ENCODE results near the gene LEKR1. TPM values are rescaled to one million over a fixed set of nuclear protein-coding genes. Genes with fewer than 3 reads are reported as not detected.
A peak's percentile ranks its signal among the peaks of the same experiment; 100 is the strongest.

The LEKR1 gene
- total and polyA plus RNA-seq, 2 experiments from 2014 or later: 0.77 to 0.91 TPM

DNA sequence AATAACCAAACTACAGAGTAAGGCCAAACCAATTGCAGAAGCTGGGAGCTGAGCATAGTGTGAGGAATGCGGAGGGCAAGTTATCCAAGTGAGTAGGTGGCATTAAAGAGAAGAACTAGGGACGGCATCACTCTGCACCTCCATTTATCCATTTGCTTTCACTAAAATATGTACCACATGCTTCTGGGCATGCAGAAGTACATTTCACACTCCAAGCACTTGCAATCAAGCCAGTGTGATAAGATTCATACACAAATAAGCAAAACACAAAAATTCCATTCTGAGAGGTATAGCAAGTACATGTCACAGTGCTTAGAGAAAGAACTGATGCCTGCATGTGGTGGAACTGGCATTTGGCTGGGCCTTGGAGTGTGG, 252.6 kb downstream of the LEKR1 start:
- Histone ChIP-seq H3K27ac (no peak overlapping the region), H3K4me3 (no peak overlapping the region), H3K4me1 (ENCODE audit: low read depth) (peaks cover 40% of the 10 kb centered on the region), H3K27me3 (no peaks in the 10 kb centered on the region), H3K36me3 (no peaks in the 10 kb centered on the region), H3K9me3 (ENCODE audit: low read depth) (no peaks in the 10 kb centered on the region)
- DNase-seq (ENCODE audit: low read depth in 1 of 2, low spot score in 1 of 2): peak in 1 of 2 donors; percentile 37
- no peak for TF ChIP-seq CTCF (IDR thresholded peaks at IDR 0.05; ENCODE audit: low read depth, low read length)

DNA sequence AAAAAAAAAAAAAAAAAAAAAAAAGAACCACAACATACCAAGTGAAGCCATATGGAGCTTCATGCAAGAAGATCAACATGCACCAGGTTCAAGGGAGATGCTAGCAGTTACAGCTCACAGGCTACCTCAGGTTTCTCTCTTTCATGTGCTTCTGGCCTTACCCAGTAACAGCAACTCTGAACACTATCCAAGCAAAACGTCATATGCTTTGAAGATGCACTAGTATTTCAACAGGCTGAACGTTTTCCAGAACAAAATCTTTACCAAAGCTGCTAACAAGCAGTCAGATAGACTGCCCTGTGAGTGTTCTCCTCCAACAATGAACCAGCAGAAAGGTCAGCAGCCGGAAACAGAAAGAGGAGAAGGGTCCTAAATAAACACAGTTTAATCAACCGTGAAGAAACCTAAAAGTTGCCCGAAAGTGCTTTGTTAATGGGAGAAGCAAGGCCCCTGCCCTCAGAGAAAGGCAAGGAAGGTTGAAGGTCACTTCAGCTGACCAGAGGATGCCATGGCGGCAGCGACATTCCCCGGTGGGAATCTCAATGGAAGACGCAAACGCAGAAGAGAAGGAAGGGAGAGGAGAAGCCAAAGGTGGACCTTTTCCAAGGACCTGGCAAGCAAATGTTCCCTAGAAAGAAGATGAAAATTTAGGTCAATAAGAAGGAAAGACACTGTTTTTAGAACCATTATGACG, 253.7 kb downstream of the LEKR1 start:
- no peak for TF ChIP-seq CTCF (IDR thresholded peaks at IDR 0.05; ENCODE audit: low read depth, low read length)
- Histone ChIP-seq H3K4me3 (no peak overlapping the region), H3K27me3 (no peaks in the 10 kb centered on the region), H3K9me3 (ENCODE audit: low read depth) (no peaks in the 10 kb centered on the region), H3K4me1 (ENCODE audit: low read depth) (peaks cover 49% of the 10 kb centered on the region), H3K36me3 (no peaks in the 10 kb centered on the region), H3K27ac (no peak overlapping the region)
- peak in 1 of 2 donors; percentile 54 for DNase-seq (ENCODE audit: low read depth in 1 of 2, low spot score in 1 of 2)

GRCh38 chr3:157081626-157082210, 255.6 kb downstream of the LEKR1 start:
- Histone ChIP-seq H3K4me3 (no peak overlapping the region), H3K4me1 (ENCODE audit: low read depth) (peaks cover 65% of the 10 kb centered on the region), H3K27ac (no peak overlapping the region), H3K36me3 (no peaks in the 10 kb centered on the region), H3K9me3 (ENCODE audit: low read depth) (no peaks in the 10 kb centered on the region), H3K27me3 (no peaks in the 10 kb centered on the region)
- peak; percentile 92 to 93 for DNase-seq (ENCODE audit: low read depth in 1 of 2, low spot score in 1 of 2)
- peak; percentile 96 for TF ChIP-seq CTCF (IDR thresholded peaks at IDR 0.05; ENCODE audit: low read depth, low read length)

- no peak overlapping the region for H3K27ac ChIP-seq
These were observed 256.3 kb downstream of the LEKR1 start for GRCh38 chr3:157082305-157082982.

DNA sequence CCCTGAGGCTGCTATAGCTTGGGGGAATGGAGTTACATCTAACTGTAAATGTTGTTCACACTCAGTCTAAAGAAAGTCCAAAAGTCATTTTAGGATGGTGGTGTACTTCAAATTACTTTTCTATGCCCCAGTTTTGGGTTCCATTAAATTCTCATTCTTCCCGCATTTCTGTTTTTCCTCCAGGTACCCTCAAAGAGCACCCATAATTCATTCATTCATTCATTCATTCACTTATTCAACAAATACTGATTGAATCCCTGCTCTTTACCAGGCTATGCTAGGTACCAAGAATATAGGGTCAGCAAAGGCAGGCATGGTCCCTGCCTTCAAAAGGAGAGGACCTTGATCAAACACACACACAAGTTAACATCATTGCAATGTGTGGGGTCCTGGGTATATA, 257.7 kb downstream of the LEKR1 start:
- peaks cover 75% of the 10 kb centered on the region for H3K4me1 ChIP-seq (ENCODE audit: low read depth)
- H3K9me3 ChIP-seq (ENCODE audit: low read depth): no peaks in the 10 kb centered on the region
- DNase-seq (ENCODE audit: low read depth in 1 of 2, low spot score in 1 of 2): no peak
- H3K4me3 ChIP-seq: no peak overlapping the region
- TF ChIP-seq CTCF (IDR thresholded peaks at IDR 0.05; ENCODE audit: low read depth, low read length): no peak
- H3K27me3 ChIP-seq: no peaks in the 10 kb centered on the region
- H3K27ac ChIP-seq: no peak overlapping the region
- H3K36me3 ChIP-seq: no peaks in the 10 kb centered on the region

More at GRCh38 chr3:157082305-157082982, 256.3 kb downstream of the LEKR1 start:
- Histone ChIP-seq H3K4me3 (no peak overlapping the region), H3K36me3 (no peaks in the 10 kb centered on the region), H3K9me3 (ENCODE audit: low read depth) (no peaks in the 10 kb centered on the region), H3K27me3 (no peaks in the 10 kb centered on the region), H3K4me1 (ENCODE audit: low read depth) (peaks cover 70% of the 10 kb centered on the region)
- TF ChIP-seq CTCF (IDR thresholded peaks at IDR 0.05; ENCODE audit: low read depth, low read length): no peak
- peak in 1 of 2 donors; percentile 31 for DNase-seq (ENCODE audit: low read depth in 1 of 2, low spot score in 1 of 2)

Measured in cardiac muscle cell (in vitro differentiated cells and primary cell).